Panc1 (cell line): ENCODE data around the gene CX3CL1.

Experiments used
- CTCF ChIP-seq: fragments of 450-650 bp; IDR thresholded peaks from 2 replicates; pipeline ENCODE4 v1.5.1; 2017; ENCODE audit warnings: mild to moderate bottlenecking
- REST ChIP-seq, 2 experiments: IDR thresholded peaks; 2 replicates each; pipeline ENCODE4 v1.6.1; 2011 to 2012; ENCODE audit warnings: low read depth in 2 of 2, control low read depth in 1 of 2, low read length in 1 of 2, mild to moderate bottlenecking in 1 of 2, moderate library complexity in 1 of 2; ENCODE audit not compliant: insufficient read depth in 1 of 2

- TF ChIP-seq CTCF (no peak), REST (IDR thresholded peaks at IDR 0.05; ENCODE audit: insufficient read depth in 1 of 2, low read depth in 2 of 2, low read length in 1 of 2) (no peak)
Observed at GRCh38 chr16:57383276-57384247, 11.3 kb downstream of the CX3CL1 start.
